GM18870 (cell line): ENCODE results near the gene ACOT13.
"Not testable (repeated sequence)": the region's sequence is repeated elsewhere in the genome, so short reads cannot be mapped to it uniquely, and the experiment has no call there.

Experiments used
- ATAC-seq: cut with Tn5 transposase; IDR thresholded peaks from one replicate; pipeline ENCODE4 v1.9.1; 2021; ENCODE audit warnings: moderate library complexity; ENCODE audit not compliant: unreplicated experiment

ACOT13 gene

DNA sequence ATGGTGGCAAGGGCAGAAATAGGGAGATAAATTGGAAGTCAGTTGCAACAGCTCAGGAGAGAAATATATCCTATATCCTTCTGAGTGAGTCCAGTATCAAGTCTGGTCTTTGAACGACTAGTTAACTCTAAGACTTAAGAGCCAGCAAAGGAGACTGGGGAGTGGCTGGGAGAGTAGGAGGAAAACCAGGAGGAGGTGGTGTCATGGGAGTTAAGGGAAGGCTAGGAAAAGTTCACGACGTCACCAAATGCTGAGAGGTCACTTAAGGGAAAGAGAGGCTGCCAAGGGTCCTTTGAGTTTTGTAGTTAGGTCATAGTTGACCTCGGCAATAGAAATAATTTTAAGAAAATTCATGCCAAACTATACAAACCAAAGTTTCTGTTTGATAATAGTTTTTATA is 25.1 kb downstream of the ACOT13 start:
- ATAC-seq = no peak

DNA sequence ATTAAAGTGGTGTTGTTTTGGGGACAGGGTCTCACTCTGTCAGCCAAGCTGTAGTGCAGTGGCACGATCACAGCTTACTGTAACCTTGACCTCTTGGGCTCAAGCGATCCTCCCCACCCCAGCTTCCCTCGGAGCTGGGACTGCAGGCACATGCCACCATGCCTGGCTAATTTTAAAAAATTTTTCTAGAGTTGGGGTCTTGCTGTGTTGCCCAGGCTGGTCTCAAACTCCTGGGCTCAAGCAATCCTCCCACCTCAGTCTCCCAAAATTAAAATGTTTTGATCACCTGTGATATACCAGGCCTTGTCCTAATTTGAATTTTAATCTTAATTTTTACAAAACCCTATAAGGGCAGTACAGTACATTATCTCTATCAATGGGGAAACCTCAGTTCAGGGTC is 25.5 kb downstream of the ACOT13 start:
- no peak for ATAC-seq

DNA sequence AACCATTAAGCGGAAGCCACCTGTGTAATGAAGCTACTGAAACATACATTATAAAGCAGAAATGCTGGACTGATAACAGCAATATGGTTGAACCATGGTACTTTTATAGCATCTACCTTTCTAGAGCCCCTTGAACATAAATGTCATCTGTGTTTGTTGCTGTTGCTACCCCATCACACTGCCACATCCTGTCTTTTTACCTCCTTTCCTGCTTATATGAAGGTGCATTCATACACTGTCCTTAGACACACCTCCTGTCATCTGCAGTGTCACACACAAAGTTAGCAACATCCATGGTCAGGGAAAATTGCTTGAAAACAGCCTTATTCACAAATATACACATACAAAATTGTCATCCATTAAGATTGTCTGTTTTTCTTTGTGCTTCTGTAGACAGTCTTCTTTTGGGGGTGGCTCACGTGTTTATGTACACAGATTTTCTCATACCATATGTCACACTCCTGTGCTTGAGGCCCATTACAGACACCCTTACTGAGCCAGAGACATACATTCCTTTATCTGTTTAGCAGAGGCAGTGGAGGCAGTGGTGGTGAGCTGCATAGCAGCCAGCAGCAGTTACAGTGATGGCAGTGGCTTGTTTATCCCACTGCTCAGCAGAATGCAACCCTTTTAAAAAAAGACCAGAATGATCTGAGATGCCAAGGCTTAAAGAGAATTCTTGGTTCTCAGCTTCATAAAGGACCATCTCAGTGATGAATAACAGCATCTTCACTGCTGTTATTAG is 26.1 kb downstream of the ACOT13 start:
- no peak for ATAC-seq

DNA sequence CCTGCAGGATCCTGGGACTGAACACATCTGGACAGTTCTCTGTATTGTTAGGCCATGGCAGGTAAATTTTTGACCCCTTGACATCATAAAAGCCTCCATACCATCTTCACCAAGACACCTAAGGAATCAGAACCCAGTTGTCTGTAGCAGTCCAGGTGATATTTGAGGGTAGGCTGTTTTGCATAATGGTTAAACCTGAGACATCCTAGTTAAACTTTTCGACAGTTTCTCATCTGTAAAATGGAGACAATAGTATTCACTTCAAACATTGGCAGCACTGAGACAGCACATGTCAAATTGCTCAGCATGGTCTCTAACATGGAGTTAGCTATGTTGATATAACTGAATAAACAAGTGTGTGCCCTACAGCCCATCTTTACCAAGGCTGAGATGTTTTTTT is 27.3 kb downstream of the ACOT13 start:
- no peak for ATAC-seq

DNA sequence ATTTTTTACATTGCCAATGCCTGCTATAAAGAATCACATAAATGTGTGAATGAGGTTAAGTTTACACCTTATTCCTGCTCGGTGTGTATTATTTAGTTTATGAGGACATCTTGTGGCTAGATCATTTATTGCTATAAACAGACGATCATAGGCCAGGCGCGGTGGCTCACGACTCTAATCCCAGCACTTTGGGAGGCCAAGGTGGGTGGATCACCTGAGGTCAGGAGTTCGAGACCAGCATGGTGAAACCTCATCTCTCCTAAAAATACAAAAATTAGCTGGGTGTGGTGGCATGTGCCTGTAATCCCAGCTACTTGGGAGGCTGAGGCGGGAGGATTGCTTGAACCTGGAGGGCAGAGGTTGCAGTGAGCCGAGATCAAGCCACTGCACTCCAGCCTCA is 28.8 kb downstream of the ACOT13 start:
- not testable (repeated sequence) for ATAC-seq

DNA sequence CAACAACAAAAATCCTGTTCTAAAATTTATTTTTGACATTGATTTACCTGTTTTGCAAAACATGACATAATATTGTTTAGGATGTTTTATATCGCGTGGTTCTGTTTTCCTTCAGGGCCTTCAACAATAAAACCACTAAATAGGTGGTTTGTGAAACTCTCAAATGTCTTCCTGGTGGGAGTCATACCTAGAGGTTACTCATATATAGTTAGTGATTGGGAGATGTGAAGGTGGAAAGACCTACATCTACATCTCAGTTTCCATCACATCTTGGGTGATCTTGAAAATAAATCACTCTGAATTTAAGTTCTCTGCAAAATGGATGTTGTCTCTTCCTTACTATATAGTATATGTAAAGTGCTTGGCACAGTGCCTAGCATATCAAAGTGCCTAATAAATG is 29.2 kb downstream of the ACOT13 start:
- ATAC-seq = no peak

DNA sequence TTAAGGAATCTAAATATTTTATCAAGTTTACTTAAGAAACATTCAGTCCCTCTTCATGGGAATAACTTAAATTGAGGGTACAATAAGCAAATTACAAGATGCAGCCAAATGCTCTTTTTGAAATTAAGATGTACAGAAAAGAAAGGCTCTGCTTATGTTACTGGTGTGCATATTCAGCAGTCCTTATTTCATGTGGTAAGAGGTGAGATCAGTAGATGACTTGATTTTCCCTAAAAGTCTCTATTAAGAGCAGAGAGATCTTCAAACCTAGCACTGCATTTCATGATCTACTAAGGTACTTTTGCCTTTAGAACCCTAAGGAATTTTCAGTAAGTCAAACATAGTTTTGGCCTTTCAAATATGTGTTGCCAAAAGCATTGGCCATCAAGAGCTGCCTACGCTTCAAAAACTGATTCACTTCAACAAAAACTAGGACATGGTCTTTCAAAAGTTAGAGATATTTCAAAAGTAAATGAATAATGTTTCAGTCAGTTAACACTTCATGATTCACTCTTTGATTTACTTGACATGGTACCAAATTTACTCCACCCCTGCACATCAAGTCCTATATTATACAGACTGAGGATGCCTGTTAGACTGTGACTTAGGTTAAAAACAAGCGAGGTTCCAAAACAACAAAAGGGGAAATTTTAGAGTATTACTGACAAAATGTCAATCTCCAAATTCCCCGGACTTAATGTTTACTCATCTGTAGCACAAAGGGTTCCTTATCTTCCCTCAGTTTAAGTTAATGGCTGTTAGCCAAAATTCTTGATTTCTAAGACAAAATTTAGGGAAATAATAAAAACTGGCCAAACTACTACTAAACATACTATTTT is 32.9 kb downstream of the ACOT13 start:
- ATAC-seq = no peak

DNA sequence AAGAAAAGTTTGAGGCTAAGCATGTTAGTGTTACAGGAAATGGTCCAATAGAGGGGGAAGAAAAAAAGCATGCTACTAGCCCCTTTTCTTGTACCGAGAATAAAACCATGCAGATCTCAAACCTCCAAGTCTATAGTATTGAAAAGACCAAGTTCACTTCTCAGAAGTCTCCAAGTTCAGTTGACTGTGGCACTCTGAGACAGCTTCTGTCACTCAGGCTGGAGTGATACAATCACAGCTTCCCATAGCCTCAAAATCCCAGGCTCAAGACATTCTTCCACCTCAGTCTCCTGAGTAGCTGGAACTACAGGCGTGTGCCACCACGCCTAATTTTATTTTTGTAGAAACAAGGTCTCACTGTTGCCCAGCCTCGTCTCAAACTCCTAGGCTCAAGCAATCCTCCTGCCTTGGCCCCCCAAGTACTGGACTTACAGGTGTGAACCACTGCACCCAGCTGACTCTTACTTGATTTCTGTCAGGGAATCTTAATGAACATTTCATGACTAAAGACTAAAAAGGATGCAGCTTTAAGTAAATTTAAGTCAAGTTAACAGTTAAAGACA is 35.9 kb downstream of the ACOT13 start:
- no peak for ATAC-seq

DNA sequence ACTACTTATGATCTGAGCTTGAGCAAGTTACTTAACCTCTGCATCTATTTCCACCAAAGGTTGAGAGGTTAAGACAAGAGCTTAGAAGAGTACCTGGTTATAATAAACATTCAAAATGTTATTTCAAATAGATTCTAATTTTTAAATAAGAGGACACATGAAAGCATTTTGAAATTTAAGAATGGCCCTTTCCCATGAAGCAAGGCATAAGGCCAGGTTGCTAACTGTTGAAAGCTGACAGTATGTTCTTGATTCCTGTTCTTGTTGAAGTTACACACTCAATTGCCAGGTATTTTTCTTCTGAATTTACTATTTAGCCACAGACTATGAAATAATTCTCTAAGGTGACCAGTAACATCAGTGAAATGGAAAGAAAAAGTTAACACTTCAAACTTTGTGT is 37.6 kb downstream of the ACOT13 start:
- no peak for ATAC-seq

DNA sequence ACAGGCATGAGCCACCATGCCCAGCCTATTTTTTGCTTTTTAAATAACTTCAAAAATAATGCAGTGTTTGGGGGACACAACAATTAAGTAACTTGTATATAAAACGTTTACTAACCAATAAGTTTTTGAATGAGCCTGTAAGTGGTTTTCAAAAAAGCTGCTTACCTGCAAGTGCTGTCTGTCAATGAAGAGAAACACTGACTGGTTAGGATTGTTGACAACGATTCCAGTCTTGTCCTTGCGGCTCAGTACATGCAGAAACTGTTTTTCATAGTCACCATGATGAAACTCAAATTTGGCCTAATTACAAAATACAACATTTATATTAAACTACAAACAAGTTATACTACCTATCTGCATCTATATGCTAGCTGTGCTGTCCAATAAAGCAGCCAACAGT is 41.7 kb downstream of the ACOT13 start:
- no peak for ATAC-seq

DNA sequence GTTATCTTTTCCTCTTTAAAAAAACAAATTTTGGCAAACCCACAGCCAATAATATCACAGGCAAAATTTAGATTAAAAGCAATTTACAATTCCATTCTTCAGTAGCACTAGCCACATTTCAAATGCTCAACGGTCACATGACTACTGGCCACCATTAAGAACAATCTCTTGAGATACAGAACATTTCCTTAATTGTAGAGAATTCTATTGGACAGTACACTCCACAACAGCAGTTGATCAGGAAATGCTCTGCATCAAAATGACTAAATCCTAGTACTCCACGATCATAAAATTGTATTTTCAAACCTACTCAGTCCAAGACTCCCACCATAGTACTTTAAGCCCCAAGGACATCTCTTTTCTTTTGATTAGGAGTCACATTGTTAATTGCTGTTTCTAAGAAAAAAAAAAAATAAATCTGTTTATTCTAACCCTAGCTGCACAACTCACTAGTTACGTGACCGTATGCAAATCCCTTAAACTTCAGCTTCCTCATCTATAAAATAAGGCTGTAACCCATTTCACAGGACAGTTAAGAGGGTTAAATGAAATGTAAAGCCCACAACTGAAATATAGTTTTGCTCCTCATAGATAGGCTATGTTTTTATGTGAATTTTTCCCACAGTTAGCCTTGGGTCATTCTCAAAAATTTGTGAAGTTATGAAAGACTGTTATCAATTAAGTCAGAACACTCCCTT is 42.3 kb downstream of the ACOT13 start:
- ATAC-seq = no peak

DNA sequence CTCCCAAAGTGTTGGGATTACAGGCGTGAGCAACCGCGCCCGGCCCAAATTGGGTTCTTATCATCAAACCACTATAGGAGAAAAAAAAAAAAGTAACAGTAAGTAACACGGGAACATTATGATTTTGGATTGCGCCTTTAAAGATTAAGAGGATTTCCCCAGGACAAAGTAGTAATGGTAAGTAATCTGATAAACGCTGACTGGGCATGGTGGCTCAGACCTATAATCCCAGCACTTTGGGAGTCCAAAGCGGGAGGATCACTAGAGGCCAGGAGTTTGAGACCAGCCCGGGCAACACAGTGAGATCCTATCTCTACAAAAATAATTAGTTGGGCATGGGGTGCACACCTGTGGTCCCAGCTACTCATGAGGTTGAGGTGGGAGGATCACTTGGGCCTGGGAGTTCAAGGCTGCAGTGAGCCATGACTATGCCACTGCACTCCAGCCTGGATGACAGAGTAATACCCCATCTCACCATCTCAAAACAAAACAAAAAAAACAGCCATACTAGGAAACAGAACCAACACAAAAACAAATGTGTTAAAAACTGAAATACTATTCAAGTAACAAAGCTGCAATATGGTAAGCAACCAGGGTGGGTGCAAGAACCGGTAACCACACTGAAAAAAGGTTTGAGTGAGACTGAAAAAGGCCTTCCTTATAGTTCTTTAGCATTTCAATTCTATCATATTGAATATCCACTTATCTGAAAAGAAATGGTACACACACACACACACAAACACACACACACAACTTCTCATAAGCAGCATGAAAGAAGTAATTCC is 43.8 kb downstream of the ACOT13 start:
- ATAC-seq = no peak

DNA sequence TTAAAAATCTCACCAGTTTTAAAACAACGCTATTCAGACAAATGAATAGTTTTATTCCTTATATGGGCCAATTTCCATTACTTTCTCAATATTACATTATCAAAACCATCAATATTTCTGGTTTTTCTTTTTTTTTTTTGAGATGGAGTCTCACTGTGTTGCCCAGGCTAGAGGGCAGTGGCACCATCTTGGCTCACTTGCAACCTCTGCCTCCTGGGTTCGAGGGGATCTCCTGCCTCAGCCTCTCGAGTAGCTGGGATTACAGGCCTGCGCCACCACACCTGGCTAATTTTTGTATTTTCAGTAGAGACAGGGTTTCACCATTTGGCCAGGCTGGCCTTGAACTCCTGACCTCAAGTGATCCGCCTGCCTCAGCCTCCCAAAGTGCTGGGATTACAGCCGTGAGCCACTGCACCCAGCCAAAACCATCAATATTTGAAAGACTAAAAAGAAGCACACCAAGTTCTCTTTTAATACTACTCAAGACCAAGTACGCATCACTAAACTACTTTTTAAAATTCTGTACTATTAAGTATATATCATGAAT is 49.8 kb downstream of the ACOT13 start:
- ATAC-seq = not testable (repeated sequence)

DNA sequence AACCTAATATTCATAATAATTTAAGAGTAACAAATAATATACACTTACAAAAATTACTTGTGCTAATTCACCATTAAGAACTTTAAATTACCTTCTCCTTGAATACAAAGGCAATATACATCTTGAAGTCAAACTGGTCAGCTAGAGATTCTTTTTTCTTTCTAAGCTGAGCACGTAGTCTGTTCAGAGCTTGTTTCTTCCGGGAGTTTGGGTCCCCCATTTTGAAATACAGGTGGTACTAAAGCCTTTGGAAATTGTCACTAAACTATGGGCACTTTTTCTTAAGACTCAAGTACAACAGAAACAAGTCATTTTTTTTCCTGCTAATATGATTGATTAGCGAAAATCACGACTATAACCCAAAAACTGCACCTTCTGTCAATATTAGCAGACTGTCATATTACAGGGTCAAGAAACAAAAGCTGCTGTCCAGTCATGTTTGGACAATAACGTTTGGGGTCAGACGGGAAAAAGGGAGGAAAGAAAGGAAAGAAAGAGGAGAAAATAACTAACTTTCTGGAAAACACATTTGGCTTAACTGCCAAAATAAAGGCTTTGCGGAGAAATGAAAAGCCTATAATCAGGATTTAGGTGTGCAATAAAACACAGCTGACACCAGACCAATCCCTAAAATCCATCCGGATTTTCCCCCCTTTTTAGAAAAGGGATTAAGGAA is 51.7 kb downstream of the ACOT13 start:
- no peak for ATAC-seq

DNA sequence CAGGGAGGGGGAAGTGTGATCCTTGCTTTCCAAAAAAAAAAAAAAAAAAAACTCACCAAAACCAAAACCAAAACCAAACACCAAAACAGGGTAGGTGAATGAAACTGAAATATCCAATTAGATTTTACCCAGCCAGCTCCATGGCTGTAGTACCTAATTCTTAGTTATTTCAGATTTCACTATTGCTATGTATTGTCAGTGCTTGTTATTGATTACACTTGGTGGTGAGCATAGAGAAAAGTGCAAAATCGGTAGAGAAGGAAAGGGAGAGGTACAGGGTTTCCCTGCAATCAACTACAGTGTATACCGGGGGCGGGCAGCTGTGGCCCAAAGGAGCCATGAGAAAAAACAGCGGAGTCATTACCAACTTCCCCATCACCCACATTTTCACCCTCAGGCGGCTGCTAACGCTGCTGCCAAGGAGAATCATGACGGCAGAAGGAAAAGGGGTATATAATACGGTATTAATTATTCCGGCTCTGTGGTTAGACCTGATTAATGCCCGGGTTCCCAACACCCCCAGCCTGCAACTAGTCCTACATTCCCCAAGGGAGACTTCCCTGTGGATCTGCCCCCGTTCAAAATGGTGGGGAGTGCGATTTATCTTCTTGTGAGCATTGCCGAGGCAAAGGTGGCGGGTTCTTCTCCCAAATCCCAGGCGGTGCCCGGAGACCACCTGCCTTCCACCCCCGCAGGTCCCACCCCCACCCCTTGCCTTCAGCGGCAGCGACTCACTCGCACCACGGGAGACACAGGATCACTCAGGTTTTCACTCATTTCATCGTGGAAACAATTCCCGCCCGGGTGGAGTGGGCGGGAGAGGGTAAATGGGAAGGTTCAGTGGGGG is 52.5 kb downstream of the ACOT13 start, which contains the start of gene C6orf62:
Gene C6orf62 (minus strand): TSS at position 30 of the 847 bp plus-strand sequence. CDS start 486 bp downstream, outside the sequence.
- peak; percentile 24 for ATAC-seq

DNA sequence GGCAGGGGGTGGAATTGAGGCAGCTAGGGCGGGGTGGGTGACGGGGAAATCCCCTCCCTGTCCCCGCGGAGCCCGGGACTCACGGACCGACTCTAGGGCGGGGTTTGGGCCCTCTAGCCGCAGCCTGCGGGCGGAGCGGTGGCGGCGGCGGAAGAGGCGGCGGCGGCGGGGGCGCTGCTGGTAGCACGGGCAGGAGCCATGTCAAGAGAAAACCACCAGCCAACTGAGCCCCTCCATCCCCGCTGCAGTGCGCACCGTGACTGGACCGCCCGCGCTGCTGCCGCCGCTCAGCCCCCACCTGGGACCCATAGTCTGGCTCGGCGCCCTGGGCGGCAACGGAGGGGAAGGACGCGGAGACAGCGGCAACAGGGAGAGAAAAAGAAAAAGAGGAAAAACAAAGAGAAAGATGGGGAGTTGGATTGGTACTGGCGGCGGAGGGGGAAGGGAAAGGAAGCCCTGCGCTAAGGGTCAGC is 53.3 kb downstream of the ACOT13 start:
- no peak for ATAC-seq

DNA sequence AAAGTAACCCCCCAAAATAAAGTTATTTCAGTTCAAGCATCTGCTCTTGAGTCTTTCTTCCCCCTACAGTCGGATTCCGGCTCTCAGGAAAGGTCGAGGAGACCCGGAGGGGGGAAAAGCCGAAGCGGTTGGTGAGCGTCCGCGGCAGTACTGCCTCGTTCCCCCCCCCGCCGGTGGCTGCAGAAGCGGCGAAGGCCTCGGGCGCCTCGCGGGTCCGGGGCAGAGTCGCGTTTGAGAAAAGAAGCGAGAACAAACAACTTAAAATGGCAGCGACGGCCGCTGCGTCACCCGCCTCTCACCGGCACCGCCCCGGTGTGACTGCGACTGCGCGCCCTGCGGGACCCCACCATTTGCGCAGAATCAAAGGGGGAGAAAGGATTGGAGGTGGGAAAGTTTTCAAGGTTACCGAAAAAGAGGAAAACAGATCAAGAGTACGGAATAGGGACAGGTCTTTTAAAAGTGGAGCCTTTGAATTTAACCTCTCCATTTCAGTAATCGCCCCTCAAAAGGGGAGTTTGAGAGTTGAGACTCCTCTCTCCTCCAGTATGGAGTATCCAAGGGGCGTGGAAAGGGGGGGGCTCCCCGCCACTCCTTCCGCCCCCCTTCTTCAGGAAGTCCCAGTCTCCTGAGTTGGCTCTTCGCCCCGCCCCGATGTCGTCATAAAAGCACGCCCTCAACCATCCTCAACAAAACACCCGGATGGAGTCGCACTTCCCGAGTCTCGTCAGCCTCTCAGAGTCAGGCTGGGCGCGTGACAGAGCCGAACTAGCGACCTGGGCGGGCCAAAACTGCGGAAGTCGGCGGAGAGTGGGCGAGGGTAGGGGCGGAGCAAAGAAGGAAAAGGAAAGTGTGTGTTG is 54.0 kb downstream of the ACOT13 start:
- ATAC-seq = peak; percentile 79
